GM12873 (cell line): Measurements from ENCODE around the gene KHNYN.

ENCODE experiments used
- TF ChIP-seq, protein P1 (sequence below): IDR thresholded peaks from 2 replicates; pipeline ENCODE4 v1.5.1; 2012; ENCODE audit warnings: low read depth, mild to moderate bottlenecking, moderate library complexity, low read length, control low read depth; ENCODE audit not compliant: insufficient read depth; ENCODE audit errors: missing control alignments

The KHNYN gene

DNA sequence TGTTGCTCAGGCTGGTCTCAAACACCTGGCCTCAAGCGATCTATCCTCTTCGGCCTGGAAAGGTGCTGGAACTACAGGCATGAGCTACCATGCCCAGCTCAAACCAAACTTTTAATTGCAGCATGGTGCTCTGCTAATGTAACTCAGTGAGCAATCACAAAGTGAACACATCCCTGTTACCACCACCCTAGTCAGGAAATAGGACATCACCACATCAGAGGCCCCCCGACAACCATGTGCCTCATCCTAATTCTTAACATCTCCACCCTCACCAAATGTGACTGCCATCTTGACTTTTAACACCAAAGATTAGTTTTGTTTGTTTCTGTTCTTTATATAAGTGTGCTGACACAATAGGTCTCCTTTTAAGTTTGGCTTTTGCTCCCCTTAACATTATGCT is 35.6 kb downstream of the KHNYN start:
- TF ChIP-seq, protein P1, sequence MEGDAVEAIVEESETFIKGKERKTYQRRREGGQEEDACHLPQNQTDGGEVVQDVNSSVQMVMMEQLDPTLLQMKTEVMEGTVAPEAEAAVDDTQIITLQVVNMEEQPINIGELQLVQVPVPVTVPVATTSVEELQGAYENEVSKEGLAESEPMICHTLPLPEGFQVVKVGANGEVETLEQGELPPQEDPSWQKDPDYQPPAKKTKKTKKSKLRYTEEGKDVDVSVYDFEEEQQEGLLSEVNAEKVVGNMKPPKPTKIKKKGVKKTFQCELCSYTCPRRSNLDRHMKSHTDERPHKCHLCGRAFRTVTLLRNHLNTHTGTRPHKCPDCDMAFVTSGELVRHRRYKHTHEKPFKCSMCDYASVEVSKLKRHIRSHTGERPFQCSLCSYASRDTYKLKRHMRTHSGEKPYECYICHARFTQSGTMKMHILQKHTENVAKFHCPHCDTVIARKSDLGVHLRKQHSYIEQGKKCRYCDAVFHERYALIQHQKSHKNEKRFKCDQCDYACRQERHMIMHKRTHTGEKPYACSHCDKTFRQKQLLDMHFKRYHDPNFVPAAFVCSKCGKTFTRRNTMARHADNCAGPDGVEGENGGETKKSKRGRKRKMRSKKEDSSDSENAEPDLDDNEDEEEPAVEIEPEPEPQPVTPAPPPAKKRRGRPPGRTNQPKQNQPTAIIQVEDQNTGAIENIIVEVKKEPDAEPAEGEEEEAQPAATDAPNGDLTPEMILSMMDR, result no peak

GRCh38 chr14:24465805-24466204 is 36.1 kb downstream of the KHNYN start:
- TF ChIP-seq, protein P1, result no peak

DNA sequence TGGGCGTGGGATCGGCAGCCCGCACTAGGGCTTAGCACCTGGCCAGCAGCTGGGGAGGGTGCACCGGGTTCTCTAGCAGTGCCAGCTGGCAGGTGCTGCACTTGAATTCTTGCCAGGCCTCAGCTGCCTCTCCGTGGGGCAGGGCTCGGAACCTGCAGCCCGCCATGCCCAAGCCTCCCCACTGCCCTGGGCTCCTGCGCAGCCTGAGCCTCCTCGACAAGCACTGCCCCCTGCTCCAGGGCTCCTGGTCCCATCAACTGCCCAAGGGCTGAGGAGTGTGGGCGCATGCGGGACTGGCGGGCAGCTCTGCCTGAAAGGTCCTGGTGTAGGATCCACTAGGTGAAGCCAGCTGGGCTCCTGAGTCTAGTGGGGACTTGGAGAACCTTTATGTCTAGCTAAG is 43.5 kb downstream of the KHNYN start:
- TF ChIP-seq, protein P1, result no peak

GRCh38 chr14:24475261-24475660 is 45.5 kb downstream of the KHNYN start:
- TF ChIP-seq, protein P1, result no peak

DNA sequence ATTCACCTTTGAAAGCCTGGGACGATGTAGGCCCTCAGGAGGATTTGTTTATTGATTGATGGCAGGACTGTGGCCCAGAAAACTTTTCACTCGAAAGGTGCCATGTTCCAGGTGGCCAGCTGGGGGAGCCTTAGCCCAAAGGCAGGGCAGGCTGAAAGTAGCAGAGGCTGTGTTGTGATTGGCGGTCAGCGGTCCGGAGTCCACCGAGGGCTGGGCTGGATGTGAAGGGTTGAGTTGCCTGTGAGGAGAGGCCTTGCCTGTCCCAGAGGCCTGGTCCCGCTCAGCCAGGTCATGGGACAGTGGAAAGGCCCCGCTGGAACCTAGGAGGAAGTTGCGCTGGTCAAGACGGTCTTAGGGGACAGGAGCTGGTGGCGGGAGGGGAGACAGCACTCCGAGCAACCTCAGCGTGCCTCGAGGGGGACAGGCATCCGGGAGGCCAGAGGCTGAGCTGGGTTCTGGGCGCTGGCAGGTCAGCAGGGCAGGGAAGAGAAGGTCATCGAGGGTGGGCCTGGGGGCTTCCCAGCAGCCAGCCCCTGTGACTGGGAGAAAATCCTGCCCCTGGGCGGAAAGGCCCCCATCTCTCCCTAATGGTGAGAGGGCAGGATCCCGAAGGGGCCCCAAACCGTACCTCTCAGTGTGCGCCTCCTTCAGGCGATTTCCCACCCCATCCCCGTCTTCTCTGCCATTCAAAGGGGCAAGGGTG is 52.0 kb downstream of the KHNYN start:
- TF ChIP-seq, protein P1, result peak; percentile 76

DNA sequence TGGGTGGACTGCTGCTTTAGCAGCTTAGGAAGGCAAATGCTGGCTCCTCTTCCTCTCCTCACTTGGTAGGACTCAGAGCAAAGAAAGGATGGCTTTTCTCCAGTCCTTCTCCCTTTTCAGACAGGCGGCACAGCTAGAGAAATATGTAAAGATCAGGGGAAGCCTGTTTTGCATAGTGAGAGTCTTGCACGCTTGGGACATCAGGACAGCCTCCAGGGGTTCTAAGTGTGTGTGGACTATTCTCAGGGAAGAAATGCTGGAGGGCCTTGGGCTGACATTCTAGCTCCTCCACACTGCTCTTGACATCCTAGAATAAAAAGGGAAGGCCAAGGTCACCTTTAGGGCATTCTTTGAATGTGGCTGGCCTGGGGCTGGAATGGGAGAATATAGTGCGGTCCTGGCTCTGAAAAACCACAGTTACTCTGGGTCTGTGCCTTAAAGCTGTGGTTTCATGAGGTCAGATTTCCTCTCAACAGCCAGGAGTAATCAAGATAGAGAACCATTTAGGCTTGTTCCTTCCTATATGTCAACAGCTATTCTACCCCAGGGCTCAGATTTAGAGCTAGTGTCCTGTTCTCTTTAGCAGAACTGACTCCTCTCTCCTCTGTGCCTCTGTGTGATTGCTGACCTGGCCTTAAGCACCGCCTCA is 54.0 kb downstream of the KHNYN start:
- TF ChIP-seq, protein P1, result no peak
